ENCODE measurements around the gene SIRPG.

- TF ChIP-seq MAX (IDR thresholded peaks at IDR 0.05) (no peak), JUND (IDR thresholded peaks at IDR 0.05) (no peak), SP1 (IDR thresholded peaks at IDR 0.05) (no peak), YY1 (IDR thresholded peaks at IDR 0.05) (no peak), TAF1 (conservative IDR thresholded peaks at IDR 0.05) (no peak), GABPA (IDR thresholded peaks at IDR 0.05 in 1 of 2, conservative IDR thresholded peaks at IDR 0.05 in 1 of 2) (no peak), ATF3 (IDR thresholded peaks at IDR 0.05) (no peak)
- TF ChIP-seq, protein P1, sequence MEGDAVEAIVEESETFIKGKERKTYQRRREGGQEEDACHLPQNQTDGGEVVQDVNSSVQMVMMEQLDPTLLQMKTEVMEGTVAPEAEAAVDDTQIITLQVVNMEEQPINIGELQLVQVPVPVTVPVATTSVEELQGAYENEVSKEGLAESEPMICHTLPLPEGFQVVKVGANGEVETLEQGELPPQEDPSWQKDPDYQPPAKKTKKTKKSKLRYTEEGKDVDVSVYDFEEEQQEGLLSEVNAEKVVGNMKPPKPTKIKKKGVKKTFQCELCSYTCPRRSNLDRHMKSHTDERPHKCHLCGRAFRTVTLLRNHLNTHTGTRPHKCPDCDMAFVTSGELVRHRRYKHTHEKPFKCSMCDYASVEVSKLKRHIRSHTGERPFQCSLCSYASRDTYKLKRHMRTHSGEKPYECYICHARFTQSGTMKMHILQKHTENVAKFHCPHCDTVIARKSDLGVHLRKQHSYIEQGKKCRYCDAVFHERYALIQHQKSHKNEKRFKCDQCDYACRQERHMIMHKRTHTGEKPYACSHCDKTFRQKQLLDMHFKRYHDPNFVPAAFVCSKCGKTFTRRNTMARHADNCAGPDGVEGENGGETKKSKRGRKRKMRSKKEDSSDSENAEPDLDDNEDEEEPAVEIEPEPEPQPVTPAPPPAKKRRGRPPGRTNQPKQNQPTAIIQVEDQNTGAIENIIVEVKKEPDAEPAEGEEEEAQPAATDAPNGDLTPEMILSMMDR (IDR thresholded peaks at IDR 0.05; ENCODE audit: low read depth, low read length, missing input control), result no peak
- TF ChIP-seq, protein P2, sequence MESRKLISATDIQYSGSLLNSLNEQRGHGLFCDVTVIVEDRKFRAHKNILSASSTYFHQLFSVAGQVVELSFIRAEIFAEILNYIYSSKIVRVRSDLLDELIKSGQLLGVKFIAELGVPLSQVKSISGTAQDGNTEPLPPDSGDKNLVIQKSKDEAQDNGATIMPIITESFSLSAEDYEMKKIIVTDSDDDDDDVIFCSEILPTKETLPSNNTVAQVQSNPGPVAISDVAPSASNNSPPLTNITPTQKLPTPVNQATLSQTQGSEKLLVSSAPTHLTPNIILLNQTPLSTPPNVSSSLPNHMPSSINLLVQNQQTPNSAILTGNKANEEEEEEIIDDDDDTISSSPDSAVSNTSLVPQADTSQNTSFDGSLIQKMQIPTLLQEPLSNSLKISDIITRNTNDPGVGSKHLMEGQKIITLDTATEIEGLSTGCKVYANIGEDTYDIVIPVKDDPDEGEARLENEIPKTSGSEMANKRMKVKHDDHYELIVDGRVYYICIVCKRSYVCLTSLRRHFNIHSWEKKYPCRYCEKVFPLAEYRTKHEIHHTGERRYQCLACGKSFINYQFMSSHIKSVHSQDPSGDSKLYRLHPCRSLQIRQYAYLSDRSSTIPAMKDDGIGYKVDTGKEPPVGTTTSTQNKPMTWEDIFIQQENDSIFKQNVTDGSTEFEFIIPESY (IDR thresholded peaks at IDR 0.05), result no peak
- TF ChIP-seq, protein P3, sequence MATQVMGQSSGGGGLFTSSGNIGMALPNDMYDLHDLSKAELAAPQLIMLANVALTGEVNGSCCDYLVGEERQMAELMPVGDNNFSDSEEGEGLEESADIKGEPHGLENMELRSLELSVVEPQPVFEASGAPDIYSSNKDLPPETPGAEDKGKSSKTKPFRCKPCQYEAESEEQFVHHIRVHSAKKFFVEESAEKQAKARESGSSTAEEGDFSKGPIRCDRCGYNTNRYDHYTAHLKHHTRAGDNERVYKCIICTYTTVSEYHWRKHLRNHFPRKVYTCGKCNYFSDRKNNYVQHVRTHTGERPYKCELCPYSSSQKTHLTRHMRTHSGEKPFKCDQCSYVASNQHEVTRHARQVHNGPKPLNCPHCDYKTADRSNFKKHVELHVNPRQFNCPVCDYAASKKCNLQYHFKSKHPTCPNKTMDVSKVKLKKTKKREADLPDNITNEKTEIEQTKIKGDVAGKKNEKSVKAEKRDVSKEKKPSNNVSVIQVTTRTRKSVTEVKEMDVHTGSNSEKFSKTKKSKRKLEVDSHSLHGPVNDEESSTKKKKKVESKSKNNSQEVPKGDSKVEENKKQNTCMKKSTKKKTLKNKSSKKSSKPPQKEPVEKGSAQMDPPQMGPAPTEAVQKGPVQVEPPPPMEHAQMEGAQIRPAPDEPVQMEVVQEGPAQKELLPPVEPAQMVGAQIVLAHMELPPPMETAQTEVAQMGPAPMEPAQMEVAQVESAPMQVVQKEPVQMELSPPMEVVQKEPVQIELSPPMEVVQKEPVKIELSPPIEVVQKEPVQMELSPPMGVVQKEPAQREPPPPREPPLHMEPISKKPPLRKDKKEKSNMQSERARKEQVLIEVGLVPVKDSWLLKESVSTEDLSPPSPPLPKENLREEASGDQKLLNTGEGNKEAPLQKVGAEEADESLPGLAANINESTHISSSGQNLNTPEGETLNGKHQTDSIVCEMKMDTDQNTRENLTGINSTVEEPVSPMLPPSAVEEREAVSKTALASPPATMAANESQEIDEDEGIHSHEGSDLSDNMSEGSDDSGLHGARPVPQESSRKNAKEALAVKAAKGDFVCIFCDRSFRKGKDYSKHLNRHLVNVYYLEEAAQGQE (IDR thresholded peaks at IDR 0.05), result no peak
Observed at GRCh38 chr20:1686151-1686748, 28.7 kb upstream of the SIRPG start.

Data from liver (tissue), 3 donors.